Dedifferentiated amniotic fluid mesenchymal stem cell (primary cell): ENCODE results near the gene LRP6.
"Not testable (repeated sequence)": the region's sequence is repeated elsewhere in the genome, so short reads cannot be mapped to it uniquely, and the experiment has no call there.

Experiments
- DNase-seq: peaks from one replicate; pipeline ENCODE4 v3.0.0-alpha.2; 2016; ENCODE audit errors: extremely low spot score

Gene LRP6

DNA sequence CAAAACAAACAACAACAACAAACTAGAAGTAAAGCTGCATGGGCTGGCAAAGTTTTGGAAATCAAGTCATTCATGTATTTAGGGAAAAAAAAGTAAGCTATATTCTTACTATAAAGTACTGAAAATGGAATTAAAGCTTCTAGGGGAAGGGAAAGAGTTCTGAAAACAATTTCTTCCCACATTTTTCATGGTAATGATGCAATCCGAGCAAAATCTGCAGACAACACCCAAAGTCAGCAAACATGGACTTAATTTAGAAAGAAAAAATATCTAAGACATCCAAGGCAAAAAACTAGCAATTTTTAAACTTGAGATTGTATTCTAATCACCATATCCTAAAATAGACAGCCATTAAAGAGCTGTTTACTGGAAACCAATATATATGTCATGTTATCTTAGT lies 86.3 kb downstream of the LRP6 start:
- DNase-seq: peak; percentile 67

DNA sequence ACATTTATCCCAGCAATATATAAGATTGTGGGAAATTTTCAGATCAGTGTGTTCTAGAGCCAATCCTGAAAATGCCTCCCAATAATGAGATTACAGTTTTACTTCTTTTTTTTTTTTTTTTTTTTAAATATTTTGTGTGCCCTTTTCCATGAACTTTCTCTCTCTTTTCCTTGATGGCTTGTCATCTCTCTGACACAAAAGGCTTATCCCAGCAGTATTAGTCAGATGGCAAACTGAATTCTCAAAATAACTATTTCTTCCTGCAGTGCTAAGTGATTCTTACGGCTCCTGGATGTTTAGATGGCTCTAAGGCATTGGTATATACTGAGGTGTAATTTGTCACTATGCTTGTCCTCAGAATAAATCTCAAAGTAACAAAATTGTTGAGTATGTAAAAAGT lies 86.7 kb downstream of the LRP6 start:
- no peak for DNase-seq

DNA sequence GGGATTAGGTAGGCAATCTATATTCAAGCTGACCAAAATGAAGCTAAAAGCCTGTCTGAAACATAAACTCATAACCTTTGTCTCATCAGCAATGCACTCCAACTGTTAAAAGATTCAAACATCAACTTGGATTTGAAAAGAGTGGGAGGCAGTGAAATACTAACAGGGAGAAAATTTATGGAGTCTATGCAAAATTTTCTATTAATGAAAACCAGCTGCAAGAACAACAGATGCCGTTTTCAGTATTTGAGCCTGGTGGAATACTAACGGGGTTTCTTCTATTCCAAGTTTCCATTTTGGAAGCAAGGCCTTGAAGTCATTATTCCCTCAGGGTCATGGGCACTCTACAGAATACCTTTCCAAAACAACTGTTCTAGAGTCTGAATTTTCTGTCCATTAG lies 88.3 kb downstream of the LRP6 start:
- DNase-seq: no peak

DNA sequence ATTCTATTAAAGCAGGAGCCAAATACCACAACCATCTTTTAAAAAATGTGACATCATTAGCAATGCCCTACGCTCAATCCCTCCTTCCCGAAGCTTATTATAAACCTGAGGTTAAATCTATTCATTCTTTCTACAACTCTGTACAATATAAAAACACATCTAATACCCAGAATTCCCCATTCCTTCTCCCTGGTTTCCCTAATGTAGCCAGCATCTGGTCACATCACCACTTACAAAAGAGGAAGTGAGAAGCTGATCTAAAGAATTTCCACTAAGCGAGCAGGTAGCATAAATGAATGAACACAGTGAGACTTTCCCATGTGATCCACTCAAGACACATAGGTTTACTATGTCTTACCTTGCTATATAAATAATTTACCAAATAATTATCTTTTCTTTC lies 90.4 kb downstream of the LRP6 start:
- no peak for DNase-seq

DNA sequence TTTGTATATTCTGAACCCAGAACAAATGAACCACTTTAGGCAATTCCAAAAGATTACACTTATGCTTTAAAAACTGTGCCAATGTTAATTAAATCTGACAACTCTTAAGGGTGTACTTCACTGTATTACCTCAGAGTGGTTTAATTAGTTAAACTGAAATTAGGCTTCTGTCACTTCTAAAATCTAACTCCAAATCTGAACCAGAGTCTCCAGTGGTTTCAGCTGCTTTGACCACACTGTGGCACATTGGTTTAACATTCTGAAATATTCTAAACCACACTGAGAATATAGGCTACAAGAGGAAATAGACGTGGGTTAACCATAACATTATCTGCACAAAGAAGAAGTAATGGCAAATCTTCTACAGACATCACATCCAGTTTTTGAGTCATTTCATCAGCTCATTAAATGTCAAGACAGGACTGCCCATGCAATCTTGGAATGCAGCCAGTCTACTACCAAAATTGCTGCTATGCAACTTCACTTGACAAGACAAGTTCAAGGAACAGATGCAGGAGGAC lies 94.8 kb downstream of the LRP6 start:
- DNase-seq: peak; percentile 64

DNA sequence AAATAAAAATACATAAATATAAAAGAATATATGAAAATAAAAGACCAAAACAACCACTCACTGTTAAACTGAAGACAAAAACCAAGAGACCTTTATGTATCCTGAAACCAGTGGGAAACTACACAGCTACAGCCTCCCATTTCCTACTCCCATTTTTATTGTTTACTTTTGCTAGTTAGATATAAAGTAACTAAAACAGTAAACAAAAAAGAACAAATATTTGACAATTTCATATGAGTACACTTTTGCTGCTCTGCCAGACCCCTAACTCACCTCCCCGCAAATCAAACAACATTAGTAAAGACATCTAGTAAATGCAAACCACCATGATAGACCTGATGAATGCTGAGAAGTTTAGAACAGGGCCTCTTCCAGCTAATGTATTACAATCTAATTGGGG lies 99.0 kb downstream of the LRP6 start:
- no peak for DNase-seq

DNA sequence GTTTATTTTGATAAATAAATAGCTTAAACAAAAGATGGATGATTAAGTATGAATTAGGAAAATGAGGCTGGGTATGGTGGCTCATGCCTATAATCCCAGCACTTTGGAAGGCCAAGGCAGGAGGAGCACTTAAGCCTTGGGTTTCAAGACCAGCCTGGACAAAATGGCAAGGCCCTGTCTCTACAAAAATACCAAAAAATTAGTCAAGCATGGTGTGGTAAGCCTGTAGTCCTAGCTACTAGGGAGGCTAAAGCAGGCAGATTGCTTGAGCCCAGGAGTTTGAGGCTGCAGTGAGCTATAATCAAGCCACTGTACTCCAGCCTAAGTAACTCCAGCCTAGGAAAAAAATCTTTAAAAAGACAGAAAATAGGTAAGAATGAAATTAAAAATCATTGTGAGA lies 100.1 kb downstream of the LRP6 start:
- DNase-seq: no peak

DNA sequence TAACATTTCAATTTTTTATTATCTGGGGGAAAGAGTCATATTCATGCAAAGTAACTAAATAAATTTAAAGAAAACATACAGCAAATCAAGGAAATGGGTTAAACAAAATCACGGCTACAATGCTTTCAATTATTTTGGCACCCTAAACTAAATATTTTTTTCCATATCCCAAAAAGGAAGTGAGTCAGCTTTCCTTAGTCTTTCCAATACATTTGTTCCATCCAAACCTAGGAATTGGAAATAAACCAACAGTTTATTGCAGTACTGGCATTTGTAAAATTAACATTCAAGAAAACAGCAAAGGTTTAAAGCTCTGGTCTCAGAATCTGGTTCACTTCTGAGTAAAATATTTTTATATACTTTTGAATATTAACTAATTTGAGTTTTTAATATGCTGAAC lies 106.9 kb downstream of the LRP6 start:
- DNase-seq: no peak

DNA sequence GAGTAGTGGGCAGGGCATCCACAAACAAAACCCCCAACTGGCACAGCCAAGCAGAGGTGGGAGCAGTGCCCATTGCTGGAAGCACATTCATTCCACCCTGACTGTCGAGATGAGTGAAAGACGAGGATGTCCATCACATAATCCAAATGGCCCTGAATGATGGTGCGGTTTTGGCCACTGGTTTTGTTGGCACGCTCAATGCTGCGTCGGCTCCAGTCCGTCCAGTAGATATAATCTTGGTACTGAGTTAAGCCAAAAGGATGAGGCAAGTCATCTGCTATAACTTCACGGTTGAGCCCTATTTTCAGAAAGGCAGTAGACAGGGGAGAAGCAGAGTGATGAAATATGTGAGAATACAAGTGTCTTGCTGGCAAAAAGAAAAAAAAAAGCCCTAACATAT lies 108.0 kb downstream of the LRP6 start:
- DNase-seq: no peak

DNA sequence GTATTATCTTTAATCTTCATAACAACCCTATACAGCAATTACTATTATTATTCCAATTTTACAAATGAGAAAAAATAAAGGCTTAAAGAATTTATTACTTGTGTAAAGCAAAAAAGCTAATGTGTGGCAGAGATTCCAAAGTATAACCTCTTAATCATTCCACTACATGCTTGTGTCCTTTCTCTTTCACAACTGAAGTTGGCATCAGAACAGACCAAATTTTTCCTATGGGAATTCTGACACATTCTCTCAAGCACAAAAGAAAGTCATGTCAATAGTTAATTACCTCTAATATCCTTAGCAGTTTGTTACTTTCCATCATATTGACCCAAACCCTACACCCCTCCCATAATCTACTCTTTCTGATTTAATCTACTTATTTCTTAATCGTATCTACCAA lies 109.4 kb downstream of the LRP6 start:
- DNase-seq: no peak

DNA sequence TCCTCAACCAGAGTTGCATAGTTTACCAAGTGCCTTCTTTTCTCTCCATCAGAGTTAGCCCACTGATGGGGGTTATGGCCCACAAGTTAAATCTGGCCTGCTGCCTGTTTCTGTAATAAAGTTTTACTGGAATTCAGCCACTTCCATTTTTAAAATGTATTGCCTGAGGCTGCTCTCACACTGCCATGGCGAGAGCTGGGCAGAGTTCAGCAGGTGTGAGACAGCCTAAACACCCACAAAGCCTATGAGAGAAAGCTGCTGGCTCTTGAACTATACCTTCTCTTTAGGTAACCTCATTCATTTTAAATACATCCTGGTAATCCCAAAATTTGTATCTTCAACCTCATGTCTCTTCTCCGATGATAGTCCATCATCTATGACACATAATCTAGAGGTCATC lies 110.0 kb downstream of the LRP6 start:
- no peak for DNase-seq

DNA sequence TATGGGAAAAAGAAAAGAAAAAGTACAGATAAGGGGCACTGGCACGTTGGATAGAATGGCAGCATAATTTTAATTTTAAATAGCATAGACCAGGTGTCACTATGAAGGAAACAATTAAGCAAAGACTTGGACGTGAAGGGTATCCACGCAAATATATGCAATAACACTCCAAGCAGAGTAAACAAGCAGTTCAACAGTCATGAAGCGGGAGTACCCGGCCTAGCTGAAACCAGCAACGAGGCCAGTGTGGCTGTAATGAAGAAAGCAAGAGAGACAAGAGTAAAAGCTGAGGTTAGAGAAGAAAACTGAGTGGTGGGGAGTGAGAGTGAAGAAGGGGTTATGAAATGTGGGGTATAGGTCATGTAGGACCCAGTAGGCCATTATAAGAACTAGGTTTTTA lies 110.7 kb downstream of the LRP6 start:
- DNase-seq: no peak

DNA sequence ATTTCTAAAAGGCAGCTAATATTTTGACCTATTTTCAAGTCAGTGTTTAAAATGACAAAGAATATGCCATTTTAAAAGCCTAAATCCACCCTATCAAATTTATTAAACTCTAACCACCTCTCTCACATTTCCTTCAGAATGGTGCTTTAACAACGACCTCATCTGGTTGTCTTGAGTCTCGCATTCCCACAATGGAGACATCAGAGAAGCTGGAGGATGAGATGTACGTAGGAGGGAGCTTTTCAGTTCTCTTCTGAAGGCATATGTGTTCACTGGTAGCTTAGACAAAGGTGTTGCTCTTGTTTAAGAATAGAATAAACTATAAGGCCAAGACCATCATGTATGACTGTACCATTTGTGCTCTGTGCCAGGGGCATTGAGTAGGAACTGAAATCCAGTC lies 113.2 kb downstream of the LRP6 start:
- DNase-seq: no peak

DNA sequence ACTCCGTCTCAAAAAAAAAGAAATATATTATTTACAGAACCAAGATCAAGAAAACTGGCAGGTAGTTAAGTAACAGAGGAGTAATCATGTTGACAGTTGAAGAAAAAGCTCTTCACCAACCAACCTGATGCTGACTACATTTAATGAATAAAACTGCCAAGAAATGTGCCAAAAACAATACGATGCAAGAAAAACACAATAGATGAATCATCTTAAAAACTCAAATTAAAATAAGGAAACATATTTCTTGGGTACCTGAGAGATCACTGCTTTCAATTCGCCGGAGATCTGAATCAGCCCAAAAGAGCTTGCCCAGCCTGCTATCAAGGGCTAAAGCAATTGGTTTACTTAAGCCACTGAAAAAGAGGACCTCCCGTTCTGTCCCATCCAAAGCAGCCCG lies 119.7 kb downstream of the LRP6 start:
- DNase-seq: no peak

DNA sequence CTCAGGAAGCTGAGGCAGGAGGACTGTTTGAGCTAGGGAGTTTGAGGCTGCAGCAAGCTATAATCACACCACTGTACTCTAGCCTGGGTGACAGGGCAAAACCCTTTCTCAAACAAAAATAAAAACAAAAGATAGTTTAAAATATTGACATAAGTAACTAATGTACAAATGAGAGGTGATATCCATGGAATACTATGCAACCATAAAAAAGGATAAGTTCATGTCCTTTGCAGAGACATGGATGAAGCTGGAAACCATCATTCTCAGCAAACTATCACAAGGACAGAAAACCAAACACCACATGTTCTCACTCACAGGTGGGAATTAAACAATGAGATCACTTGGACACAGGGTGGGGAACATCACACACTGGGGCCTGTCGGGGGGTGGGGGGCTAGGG lies 122.3 kb downstream of the LRP6 start:
- not testable (repeated sequence) for DNase-seq

DNA sequence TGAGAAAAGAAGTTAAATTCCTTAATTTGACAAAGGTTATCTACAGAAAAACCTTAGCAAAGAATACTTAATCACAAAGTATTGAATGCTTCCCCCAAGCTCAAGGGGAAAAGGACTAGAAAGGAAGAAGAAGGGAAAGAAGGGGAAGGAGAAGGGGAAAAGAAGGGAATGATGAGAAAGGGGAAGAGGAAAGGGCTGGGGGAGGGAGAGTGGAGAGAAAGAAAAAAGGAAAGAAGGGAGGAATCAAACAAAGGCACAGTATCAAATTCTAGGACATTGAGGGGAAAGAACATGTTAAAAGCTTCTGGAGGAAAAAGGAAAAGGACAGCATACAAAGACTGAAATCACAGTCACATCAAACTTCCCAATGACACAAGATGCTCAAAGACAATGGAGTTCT lies 125.8 kb downstream of the LRP6 start:
- DNase-seq: no peak

DNA sequence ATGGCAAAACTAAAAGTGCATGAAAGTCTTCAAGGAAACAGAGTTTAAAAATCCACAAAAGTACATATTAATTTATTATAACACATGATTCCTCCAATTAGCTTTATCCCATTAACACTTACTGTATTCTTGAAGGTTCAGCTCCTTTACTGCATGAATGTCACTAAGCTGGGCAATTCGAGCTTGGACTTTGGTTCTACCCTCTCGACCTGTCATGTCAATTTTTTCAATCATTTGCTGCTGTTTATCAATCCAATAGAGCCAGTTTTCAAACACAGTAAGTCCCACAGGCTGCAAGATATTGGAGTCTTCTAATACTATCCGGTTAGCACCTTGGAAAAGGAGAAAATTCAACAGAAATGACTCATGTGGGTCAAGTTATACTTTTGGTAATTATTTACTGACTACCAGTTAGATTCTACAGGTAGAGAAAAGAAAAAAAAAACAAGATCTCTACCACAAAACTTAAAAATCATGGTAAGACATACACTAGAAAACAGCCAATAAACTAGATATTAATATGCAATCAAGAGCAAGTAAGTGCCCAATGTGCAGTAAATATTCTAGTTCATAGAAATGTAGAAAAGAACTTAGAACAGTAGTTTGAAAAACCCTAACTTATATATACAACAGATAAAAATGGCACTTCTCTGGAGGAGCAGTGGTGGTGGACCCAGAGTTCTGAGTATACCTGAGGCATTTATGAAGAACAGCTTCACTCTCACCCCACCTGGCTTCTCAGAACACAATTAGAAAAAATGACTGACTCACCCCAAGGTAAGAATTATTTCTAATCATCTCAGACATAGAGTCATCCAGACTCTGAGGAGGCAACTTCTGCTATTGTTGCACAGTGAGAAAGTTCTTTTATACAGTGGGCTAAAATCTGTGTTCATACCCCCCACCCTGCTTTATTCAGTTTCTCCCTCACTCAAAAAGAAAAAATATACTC lies 128.4 kb downstream of the LRP6 start:
- DNase-seq: no peak

DNA sequence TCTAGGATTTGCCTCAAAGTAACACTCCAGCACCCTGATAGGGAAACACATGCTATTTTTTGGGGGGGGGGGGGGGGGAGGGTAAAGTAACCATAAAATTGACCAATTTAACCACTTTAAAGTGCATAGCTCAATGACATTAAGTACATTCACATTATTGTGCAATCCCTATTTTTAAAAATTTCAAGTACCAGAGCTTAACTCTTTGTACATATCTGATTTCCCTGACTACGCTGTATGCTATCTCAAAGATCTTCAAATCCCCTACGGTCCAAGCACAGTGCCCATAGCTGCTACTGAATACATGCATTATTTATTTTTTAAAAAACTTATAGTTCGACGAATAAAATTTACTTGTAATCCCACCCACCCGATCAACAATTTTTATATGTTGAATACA lies 133.1 kb downstream of the LRP6 start:
- no peak for DNase-seq

DNA sequence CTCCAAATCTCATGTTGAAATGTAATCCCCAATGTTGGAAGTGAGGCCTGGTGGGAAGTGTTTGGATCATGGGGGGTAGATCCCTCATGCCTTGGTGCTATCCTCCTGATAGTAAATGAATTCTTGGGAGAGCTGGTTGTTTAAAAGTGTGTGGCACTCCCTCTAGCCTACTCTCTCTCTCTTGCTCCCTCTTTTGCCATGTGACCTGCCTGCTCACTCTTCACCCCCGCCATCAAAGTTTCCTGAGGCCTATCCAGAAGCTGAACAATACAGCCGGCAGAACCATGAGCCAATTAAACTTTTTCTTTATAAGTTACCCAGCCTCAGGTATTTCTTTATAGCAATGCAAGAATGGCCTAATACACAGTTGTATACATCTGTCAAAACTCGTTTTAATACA lies 133.6 kb downstream of the LRP6 start:
- no peak for DNase-seq

DNA sequence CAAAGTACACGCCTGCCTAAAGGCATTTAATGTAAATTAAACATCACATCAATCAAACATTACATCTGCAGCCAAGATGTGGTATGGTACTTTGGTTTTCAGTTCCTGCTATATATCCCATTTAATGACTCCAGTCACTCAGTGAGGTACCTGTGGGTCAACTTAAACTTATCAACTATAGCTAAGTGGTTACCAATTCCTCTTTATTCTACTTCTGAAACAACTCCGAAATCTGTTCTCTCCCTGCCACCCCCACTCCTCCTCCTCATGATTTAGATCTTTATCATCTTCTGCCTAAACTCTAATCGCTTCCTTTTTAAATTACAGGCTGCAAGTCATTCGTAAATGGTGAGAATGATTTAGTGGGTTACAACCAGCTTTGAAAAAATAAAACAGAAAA lies 138.2 kb downstream of the LRP6 start:
- DNase-seq: no peak

DNA sequence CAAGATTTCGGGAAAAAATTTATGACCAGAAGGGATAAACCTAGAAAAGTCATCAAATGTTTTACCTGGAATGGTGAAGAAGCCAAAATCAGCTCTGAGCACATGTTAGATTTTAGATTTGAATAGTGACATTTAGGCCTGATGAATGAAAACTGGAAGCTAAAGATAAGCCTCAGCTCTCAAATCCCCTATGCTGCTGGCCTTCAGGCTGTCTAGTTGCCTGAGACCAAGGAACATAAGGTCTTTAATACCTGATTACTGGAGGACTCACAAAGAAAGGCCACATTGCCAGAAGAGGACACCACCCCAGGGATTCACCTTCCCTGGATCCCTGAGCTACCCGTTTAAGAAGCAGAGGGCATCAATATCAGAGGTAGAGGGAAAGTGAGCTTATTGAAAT lies 139.5 kb downstream of the LRP6 start:
- no peak for DNase-seq

DNA sequence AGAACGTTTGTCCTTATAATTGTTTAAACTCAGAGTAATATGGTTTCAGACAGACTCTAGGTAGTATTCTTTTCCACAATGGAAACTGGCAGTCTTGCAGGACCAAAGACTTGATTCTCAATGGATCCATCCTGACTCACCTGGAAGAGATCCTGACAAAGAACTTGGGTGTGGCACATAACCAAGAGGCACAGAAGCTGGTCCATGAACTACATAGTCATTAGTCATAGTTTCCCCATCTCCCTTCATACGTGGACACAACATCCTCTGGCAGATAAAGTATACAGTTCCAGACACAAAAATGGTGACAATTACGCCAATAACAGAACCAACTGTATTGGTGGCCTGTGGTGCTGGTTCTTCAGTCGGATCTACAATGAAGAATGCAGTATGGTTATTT lies 140.3 kb downstream of the LRP6 start:
- no peak for DNase-seq

DNA sequence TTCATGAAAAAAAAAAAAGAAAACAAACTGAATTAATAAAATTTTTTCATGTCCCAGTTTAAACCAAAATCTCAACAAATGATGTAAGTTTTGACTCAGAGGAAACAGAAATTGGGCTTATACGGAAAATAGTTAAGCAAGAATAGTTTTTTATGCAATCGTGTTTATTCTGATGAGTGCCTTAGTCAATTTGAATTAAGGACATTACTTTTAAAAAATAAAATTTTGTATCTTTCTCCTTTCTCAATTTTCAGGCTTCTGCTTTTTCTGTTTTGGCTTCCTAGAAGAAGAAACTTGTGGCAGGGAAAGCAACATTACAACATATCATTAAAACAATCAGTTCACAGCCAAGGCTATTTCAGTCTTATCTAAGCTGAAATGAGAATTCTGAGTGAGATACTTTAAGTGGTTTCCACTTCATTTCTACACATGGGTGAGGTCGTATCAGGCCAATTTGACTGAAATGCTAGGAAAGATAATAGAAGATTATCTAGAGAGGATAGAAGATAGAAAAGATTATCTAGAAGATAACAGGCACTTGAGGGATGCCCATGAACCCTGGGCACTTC lies 143.7 kb downstream of the LRP6 start:
- DNase-seq: no peak
